ENCODE results near the gene SMARCB1. TPM values are rescaled to one million over a fixed set of nuclear protein-coding genes. Genes with fewer than 3 reads are reported as not detected.

SMARCB1 gene
- total RNA-seq, 1 donor from 2014 or later, result 147 TPM

DNA sequence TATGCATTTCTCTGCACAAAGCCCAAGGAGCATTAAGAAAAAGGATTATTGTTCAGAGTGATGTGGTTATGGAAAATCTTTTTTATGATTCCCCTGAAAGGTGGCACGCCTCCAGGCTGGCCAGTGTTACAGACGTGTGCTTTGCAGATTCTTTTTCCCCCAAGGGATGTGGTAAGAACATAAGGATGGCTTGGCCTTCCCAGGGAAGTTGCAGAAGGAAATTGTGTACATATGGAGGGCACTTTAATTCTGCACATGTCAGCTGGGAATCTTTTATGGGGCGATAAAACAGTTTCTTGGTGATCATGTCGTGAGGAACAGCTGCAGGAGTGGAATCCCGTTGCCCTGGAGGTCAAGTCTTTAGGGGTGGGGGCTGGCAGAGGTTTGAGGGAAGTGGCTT is 9.7 kb downstream of the SMARCB1 start:
- Histone ChIP-seq H3K27me3 (no peaks in the 10 kb centered on the region), H3K27ac (no peak overlapping the region), H3K4me3 (no peak overlapping the region), H3K9me3 (no peaks in the 10 kb centered on the region), H3K36me3 (peaks cover 0 to 58% of the 10 kb centered on the region in 2 donors), H3K4me1 (peaks cover 17% of the 10 kb centered on the region)
- TF ChIP-seq, protein P1, sequence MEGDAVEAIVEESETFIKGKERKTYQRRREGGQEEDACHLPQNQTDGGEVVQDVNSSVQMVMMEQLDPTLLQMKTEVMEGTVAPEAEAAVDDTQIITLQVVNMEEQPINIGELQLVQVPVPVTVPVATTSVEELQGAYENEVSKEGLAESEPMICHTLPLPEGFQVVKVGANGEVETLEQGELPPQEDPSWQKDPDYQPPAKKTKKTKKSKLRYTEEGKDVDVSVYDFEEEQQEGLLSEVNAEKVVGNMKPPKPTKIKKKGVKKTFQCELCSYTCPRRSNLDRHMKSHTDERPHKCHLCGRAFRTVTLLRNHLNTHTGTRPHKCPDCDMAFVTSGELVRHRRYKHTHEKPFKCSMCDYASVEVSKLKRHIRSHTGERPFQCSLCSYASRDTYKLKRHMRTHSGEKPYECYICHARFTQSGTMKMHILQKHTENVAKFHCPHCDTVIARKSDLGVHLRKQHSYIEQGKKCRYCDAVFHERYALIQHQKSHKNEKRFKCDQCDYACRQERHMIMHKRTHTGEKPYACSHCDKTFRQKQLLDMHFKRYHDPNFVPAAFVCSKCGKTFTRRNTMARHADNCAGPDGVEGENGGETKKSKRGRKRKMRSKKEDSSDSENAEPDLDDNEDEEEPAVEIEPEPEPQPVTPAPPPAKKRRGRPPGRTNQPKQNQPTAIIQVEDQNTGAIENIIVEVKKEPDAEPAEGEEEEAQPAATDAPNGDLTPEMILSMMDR (IDR thresholded peaks at IDR 0.05), result no peak
- TF ChIP-seq POLR2AphosphoS5 (IDR thresholded peaks at IDR 0.05; ENCODE audit: insufficient read depth in 1 of 2, low read depth in 1 of 2), result peak in 1 of 2 donors; percentile 23
- no peak for TF ChIP-seq POLR2A (IDR thresholded peaks at IDR 0.05)
- intact Hi-C loops (cut with DNase I), result no loop called here
- DNase-seq (ENCODE audit: extremely low spot score in 2 of 2), result no peak

- no peak overlapping the region for H3K27ac ChIP-seq
- TF ChIP-seq POLR2A (IDR thresholded peaks at IDR 0.05) (no peak), POLR2AphosphoS5 (IDR thresholded peaks at IDR 0.05; ENCODE audit: insufficient read depth in 1 of 2, low read depth in 1 of 2) (no peak)
- TF ChIP-seq, protein P1 (IDR thresholded peaks at IDR 0.05), result no peak
- peaks cover 0 to 70% of the 10 kb centered on the region in 2 donors for H3K36me3 ChIP-seq
- no peaks in the 10 kb centered on the region for H3K9me3 ChIP-seq
- no peaks in the 10 kb centered on the region for H3K4me1 ChIP-seq
- H3K27me3 ChIP-seq, result no peaks in the 10 kb centered on the region
- no peak overlapping the region for H3K4me3 ChIP-seq
- no peak for DNase-seq (ENCODE audit: extremely low spot score in 2 of 2)
- intact Hi-C loops (cut with DNase I), result no loop called here
Observed at GRCh38 chr22:23800297-23801237, 13.8 kb downstream of the SMARCB1 start.

DNA sequence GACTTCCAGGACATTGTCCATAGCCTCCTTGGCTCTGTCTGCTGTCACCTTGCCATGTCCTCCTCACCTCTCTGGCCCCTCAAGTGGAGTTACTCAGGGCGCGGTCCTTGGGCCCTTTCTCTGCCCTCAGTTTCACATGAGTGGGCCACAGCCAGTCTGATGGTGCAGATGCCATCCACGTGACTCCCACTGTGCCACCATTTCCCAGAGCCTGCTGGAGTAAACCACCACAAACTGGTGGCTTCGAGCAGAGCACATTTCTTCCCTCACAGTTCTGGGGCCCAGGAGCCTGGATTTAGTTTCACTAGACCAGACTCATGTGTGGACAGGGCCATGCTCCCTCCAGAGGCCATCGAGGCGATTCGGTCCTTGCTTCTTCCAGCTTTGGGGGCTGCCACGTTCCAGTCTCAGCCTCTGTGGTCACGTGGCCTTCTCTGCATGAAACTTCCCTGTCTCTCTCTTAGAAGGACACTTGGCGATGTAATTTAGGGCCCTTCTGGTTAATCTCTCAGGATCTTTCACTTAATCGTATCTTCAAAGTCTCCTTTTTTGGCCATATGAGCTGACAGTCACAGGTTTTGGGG is 14.6 kb downstream of the SMARCB1 start:
- TF ChIP-seq, protein P1 (IDR thresholded peaks at IDR 0.05), result no peak
- TF ChIP-seq POLR2A (IDR thresholded peaks at IDR 0.05), result no peak
- TF ChIP-seq POLR2AphosphoS5 (IDR thresholded peaks at IDR 0.05; ENCODE audit: insufficient read depth in 1 of 2, low read depth in 1 of 2), result no peak
- Histone ChIP-seq H3K27ac (no peak overlapping the region), H3K9me3 (no peaks in the 10 kb centered on the region), H3K4me1 (no peaks in the 10 kb centered on the region), H3K4me3 (no peak overlapping the region), H3K27me3 (no peaks in the 10 kb centered on the region), H3K36me3 (peaks cover 0 to 73% of the 10 kb centered on the region in 2 donors)
- DNase-seq (ENCODE audit: extremely low spot score in 2 of 2), result no peak
- intact Hi-C loops (cut with DNase I), result no loop called here

- TF ChIP-seq, protein P1 (IDR thresholded peaks at IDR 0.05), result no peak
- TF ChIP-seq POLR2AphosphoS5 (IDR thresholded peaks at IDR 0.05; ENCODE audit: insufficient read depth in 1 of 2, low read depth in 1 of 2) (no peak), POLR2A (IDR thresholded peaks at IDR 0.05) (no peak)
- Histone ChIP-seq H3K27ac (no peak overlapping the region), H3K4me3 (no peak overlapping the region), H3K4me1 (no peaks in the 10 kb centered on the region), H3K9me3 (no peaks in the 10 kb centered on the region), H3K36me3 (peaks cover 0 to 74% of the 10 kb centered on the region in 2 donors), H3K27me3 (no peaks in the 10 kb centered on the region)
- intact Hi-C loops (cut with DNase I), result no loop called here
- DNase-seq (ENCODE audit: extremely low spot score in 2 of 2), result no peak
Observed at GRCh38 chr22:23801886-23802377, 15.2 kb downstream of the SMARCB1 start.
